OCI-LY7 (cell line): Measurements from ENCODE around the gene FKBP1A.

Experiments
- CTCF ChIP-seq: fragments of 200-600 bp; sonication (generic); conservative IDR thresholded peaks from 2 replicates; pipeline ENCODE4 v1.5.1; 2014; ENCODE audit warnings: mild to moderate bottlenecking, antibody characterized with exemption, low read length, moderate library complexity, mixed read lengths
- EZH2phosphoT487 ChIP-seq: fragments of 200-600 bp; sonication (generic); IDR thresholded peaks from 2 replicates; pipeline ENCODE4 v1.6.1; 2018; ENCODE audit warnings: low read depth, borderline replicate concordance, mild to moderate bottlenecking, mixed run types, antibody characterized with exemption, low read length, moderate library complexity, mixed read lengths

GRCh38 chr20:1362484-1362883 lies 30.4 kb downstream of the FKBP1A start:
- TF ChIP-seq CTCF (no peak), EZH2phosphoT487 (no peak)
